H7 (cell line): Measurements from ENCODE around the gene CELA1. TPM values are rescaled to one million over a fixed set of nuclear protein-coding genes. Genes with fewer than 3 reads are reported as not detected.

Experiments used
- DNase-seq: peaks from one replicate; pipeline ENCODE4 v3.0.0; 2012
- H3K27me3 ChIP-seq: 2 replicates; pipeline ENCODE4 v1.6.0; 2011; ENCODE audit warnings: mild to moderate bottlenecking, low read length; ENCODE audit not compliant: control insufficient read depth, insufficient read depth
- H3K36me3 ChIP-seq: replicated peaks from 2 replicates; pipeline ENCODE4 v1.5.1; 2011; ENCODE audit warnings: low read length; ENCODE audit not compliant: control insufficient read depth, insufficient read depth
- H3K4me3 ChIP-seq: 2 replicates; pipeline ENCODE4 v1.5.1; 2011; ENCODE audit warnings: low read depth, mild to moderate bottlenecking, control low read depth, low read length, moderate library complexity; ENCODE audit not compliant: insufficient read depth
- total RNA-seq: library from RNA; depleted of rRNA; stranded (reverse); fragments of >200 nt; shearing (Covaris generic); gene quantifications from 2 replicates; pipeline ENCODE4 v1.2.3, GENCODE V29; 2014

Gene CELA1
- total RNA-seq, 1 experiment from 2014 or later: not detected

- no peak for DNase-seq
- no peaks in the 10 kb centered on the region for H3K27me3 ChIP-seq
- H3K4me3 ChIP-seq: no peak overlapping the region
- peaks cover 11% of the 10 kb centered on the region for H3K36me3 ChIP-seq
These were observed 35.7 kb upstream of the CELA1 start for GRCh38 chr12:51382173-51382572.

- DNase-seq: no peak
- Histone ChIP-seq H3K4me3 (no peak overlapping the region), H3K36me3 (peaks cover 14% of the 10 kb centered on the region), H3K27me3 (no peaks in the 10 kb centered on the region)
These were observed 35.0 kb upstream of the CELA1 start for GRCh38 chr12:51381226-51382079.

- H3K27me3 ChIP-seq: no peaks in the 10 kb centered on the region
- peaks cover 17% of the 10 kb centered on the region for H3K36me3 ChIP-seq
- no peak for DNase-seq
- H3K4me3 ChIP-seq: no peak overlapping the region
These were observed 33.1 kb upstream of the CELA1 start for GRCh38 chr12:51379571-51379970.

GRCh38 chr12:51378749-51379148, 32.3 kb upstream of the CELA1 start:
- H3K4me3 ChIP-seq: no peak overlapping the region
- no peaks in the 10 kb centered on the region for H3K27me3 ChIP-seq
- DNase-seq: no peak
- peaks cover 17% of the 10 kb centered on the region for H3K36me3 ChIP-seq

- no peak for DNase-seq
These were observed 30.9 kb upstream of the CELA1 start for GRCh38 chr12:51377099-51377984.

GRCh38 chr12:51374856-51375255, 28.4 kb upstream of the CELA1 start:
- H3K36me3 ChIP-seq: peaks cover 16% of the 10 kb centered on the region
- H3K4me3 ChIP-seq: no peak overlapping the region
- no peak for DNase-seq
- no peaks in the 10 kb centered on the region for H3K27me3 ChIP-seq

More at GRCh38 chr12:51377099-51377984, 30.9 kb upstream of the CELA1 start:
- H3K4me3 ChIP-seq: no peak overlapping the region
- H3K36me3 ChIP-seq: peaks cover 17% of the 10 kb centered on the region
- no peaks in the 10 kb centered on the region for H3K27me3 ChIP-seq

- H3K4me3 ChIP-seq: no peak overlapping the region
- DNase-seq: no peak
- no peaks in the 10 kb centered on the region for H3K27me3 ChIP-seq
- peaks cover 14% of the 10 kb centered on the region for H3K36me3 ChIP-seq
These were observed 27.9 kb upstream of the CELA1 start for GRCh38 chr12:51374361-51374760.

GRCh38 chr12:51373187-51373586, 26.7 kb upstream of the CELA1 start:
- Histone ChIP-seq H3K36me3 (peaks cover 14% of the 10 kb centered on the region), H3K27me3 (no peaks in the 10 kb centered on the region), H3K4me3 (no peak overlapping the region)
- no peak for DNase-seq

GRCh38 chr12:51372021-51372420, 25.5 kb upstream of the CELA1 start:
- DNase-seq: no peak
- H3K36me3 ChIP-seq: peaks cover 8% of the 10 kb centered on the region

GRCh38 chr12:51371295-51371953, 24.9 kb upstream of the CELA1 start:
- H3K27me3 ChIP-seq: no peaks in the 10 kb centered on the region
- H3K4me3 ChIP-seq: no peak overlapping the region
- peaks cover 5% of the 10 kb centered on the region for H3K36me3 ChIP-seq
- DNase-seq: peak; percentile 62

More at GRCh38 chr12:51372021-51372420, 25.5 kb upstream of the CELA1 start:
- H3K4me3 ChIP-seq: no peak overlapping the region
- H3K27me3 ChIP-seq: no peaks in the 10 kb centered on the region

- no peak for DNase-seq
- peaks cover 3% of the 10 kb centered on the region for H3K36me3 ChIP-seq
- H3K27me3 ChIP-seq: no peaks in the 10 kb centered on the region
- H3K4me3 ChIP-seq: no peak overlapping the region
These were observed 24.2 kb upstream of the CELA1 start for GRCh38 chr12:51370667-51371066.

- DNase-seq: no peak
- peaks cover 2% of the 10 kb centered on the region for H3K36me3 ChIP-seq
- no peaks in the 10 kb centered on the region for H3K27me3 ChIP-seq
- no peak overlapping the region for H3K4me3 ChIP-seq
These were observed 23.1 kb upstream of the CELA1 start for GRCh38 chr12:51369581-51369980.

- peaks cover 3% of the 10 kb centered on the region for H3K36me3 ChIP-seq
- peak; percentile 62 for DNase-seq
- H3K27me3 ChIP-seq: no peaks in the 10 kb centered on the region
- H3K4me3 ChIP-seq: no peak overlapping the region
These were observed 22.4 kb upstream of the CELA1 start for GRCh38 chr12:51368640-51369517.

GRCh38 chr12:51365276-51365675, 18.8 kb upstream of the CELA1 start:
- no peak for DNase-seq
- H3K4me3 ChIP-seq: no peak overlapping the region
- no peaks in the 10 kb centered on the region for H3K27me3 ChIP-seq
- H3K36me3 ChIP-seq: peaks cover 5% of the 10 kb centered on the region
